HG02943 (cell line): Measurements from ENCODE around the gene ZBTB16.

Experiments used
- ATAC-seq: cut with Tn5 transposase; IDR thresholded peaks from one replicate; pipeline ENCODE4 v1.9.1; 2021; ENCODE audit warnings: mild to moderate bottlenecking, low read depth, moderate library complexity; ENCODE audit not compliant: unreplicated experiment

The ZBTB16 gene

DNA sequence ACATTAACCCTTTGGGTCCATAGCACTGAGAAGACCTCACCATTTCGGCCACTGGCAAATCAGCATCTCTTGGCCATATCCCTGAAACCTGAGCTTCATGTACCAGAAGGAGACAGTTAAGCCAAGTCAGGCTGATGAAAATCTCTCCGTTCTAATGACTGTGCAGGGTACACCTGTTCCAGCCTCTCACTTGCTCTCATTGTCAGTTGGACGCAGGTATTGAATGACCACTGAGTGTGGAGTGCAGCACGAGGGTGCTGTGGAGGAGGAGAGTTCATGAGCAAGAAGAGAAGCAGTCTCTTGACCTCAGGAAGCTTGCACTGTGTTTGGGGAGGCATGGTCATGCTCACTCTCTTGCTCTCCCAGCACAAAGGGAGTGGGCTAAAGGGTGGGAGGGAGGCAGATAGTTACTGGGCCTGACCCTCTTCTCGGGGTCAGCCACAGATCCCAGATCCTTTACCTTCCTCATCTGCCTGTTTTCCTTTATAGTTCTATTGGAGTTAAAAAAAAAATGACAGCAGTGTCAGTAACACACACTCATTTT lies 65.2 kb downstream of the ZBTB16 start:
- ATAC-seq = no peak

- no peak for ATAC-seq
Observed at GRCh38 chr11:114125531-114125930, 66.0 kb downstream of the ZBTB16 start.

GRCh38 chr11:114125959-114126358 lies 66.4 kb downstream of the ZBTB16 start:
- no peak for ATAC-seq

- no peak for ATAC-seq
Observed at GRCh38 chr11:114128399-114128798, 68.9 kb downstream of the ZBTB16 start.

DNA sequence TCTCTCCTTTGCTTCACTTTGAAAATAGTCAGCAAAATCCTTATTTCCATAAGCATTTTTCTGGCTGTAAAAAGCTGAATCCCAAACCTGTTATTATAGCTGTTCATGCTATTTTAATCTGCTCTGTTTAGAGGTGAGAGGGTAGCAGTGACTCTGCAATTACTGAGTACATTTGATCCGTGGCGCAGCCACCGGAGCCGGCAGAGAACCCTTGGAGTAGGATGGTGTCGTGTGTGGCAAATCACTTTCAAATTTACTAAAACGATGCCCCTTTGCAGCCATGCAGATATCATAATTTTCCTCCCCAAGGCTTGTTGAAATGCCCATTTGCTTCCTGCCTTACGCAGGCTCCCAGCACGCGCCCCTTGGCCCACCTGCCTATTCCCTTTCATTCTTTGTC lies 69.6 kb downstream of the ZBTB16 start:
- ATAC-seq = no peak

DNA sequence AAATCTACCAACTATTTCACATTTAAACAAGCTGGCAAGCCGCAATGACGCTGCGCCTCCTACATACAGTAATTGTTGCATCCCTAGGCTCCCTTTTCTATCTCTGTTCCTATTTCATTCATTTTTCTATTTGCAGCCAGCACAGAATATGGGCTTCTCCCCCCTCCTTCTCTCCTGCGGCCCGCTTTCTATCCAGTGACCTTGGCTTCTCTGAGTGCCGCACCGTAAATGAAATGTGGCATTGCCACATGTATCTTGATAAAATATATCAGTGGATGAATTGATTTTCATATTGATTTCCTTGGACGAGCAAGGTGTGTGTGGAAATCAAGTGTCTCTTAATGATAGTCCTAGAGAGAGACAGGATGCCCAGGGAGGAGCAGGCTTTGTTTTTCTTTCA lies 70.2 kb downstream of the ZBTB16 start:
- no peak for ATAC-seq

- ATAC-seq = no peak
Observed at GRCh38 chr11:114130115-114130576, 70.6 kb downstream of the ZBTB16 start.

GRCh38 chr11:114130629-114131277 lies 71.2 kb downstream of the ZBTB16 start:
- ATAC-seq = no peak

GRCh38 chr11:114131461-114131864 lies 72.0 kb downstream of the ZBTB16 start:
- ATAC-seq = no peak

GRCh38 chr11:114132417-114132816 lies 72.9 kb downstream of the ZBTB16 start:
- no peak for ATAC-seq

DNA sequence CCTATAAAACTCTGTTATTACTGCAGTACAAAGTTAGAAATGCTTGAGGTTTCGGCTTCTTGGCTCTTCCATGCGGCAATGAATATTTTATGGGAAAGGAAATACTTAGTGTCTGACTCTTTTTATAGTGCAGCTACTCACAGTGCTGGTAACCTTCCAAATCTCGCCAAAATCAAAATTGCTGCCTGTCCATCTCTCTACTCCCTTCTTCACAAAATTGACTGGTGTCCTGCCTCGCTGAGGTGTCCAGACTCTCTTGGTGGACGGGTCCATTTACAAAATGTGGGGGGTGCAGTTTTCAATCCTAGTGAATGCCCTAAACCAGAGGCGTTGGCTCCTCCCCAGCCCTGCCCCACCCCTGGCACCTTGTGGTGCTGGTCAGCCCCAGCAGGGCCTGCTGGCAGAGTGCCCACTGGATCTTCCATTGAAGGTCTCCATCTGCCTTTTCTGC lies 73.5 kb downstream of the ZBTB16 start:
- ATAC-seq = no peak

- ATAC-seq = no peak
Observed at GRCh38 chr11:114133548-114134329, 74.2 kb downstream of the ZBTB16 start.

- ATAC-seq = no peak
Observed at GRCh38 chr11:114134870-114135269, 75.4 kb downstream of the ZBTB16 start.

GRCh38 chr11:114135737-114136151 lies 76.2 kb downstream of the ZBTB16 start:
- ATAC-seq = no peak

GRCh38 chr11:114136686-114137640 lies 77.5 kb downstream of the ZBTB16 start:
- ATAC-seq = no peak

DNA sequence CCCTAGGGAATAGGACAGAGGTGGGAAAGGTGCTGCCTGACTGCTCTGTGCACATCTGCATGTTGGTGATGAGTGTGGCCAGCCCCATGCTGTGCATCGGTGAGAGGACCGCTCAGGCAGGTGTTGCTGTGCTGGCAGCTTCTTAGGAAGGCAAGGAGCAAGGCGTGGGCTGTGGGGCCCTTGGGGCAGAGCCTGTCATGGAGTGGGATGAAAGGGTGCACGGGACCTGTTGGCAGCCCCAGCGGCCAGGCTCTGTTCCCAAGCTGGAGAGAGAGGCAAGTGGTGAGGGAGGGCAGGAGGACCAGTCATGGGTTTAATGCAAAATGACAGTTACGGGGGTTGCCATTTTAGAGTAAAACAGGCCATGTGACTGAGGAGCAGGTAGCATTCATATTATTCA lies 78.3 kb downstream of the ZBTB16 start:
- ATAC-seq = no peak

- ATAC-seq = no peak
Observed at GRCh38 chr11:114138411-114138810, 78.9 kb downstream of the ZBTB16 start.

DNA sequence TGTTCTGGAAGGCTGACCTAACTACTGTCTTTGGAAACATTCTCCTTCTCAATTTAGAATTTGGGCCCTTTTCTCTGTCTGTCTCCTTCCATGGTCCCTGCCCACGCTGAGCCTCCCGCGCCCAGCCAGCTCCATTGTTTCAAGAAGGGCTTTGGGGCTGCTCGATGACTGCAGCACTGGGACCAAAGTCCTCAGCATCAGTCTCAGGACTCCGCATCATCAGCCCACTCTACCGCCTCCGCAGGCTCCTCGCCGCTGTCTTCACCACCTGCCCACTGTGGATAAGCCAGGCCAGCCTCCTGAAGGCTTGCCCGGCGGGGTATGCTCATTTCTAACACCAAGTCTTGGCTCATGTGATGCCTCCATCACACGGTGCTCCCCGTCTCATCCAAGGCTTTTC lies 81.3 kb downstream of the ZBTB16 start:
- ATAC-seq = no peak

- ATAC-seq = no peak
Observed at GRCh38 chr11:114141863-114142580, 82.5 kb downstream of the ZBTB16 start.

DNA sequence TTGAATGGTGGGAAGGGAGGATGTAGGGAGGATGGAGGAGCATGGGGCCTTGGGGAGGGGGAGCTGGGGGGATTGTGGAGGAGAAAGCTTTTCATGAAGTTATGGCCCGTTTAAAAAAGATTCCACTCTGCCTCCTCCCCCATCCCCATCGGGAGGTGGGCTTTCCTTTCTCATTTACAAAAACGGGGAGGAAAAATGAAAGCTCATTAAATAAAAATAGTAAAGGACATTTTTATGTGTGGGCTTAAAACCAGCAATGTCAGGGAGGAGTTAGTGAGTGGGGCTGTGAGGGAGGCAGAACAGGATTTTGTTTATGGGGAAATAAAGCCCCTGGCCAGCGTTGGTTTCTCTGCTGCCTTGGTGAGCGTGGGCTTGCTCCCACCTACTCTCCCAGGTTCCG lies 83.2 kb downstream of the ZBTB16 start:
- no peak for ATAC-seq
